GM18519 (cell line): Measurements from ENCODE around the gene RIMBP2.

Experiments used
- ATAC-seq: cut with Tn5 transposase; IDR thresholded peaks from one replicate; pipeline ENCODE4 v1.9.1; 2021; ENCODE audit warnings: mild to moderate bottlenecking, moderate library complexity; ENCODE audit not compliant: unreplicated experiment, low FRiP score

RIMBP2 gene

DNA sequence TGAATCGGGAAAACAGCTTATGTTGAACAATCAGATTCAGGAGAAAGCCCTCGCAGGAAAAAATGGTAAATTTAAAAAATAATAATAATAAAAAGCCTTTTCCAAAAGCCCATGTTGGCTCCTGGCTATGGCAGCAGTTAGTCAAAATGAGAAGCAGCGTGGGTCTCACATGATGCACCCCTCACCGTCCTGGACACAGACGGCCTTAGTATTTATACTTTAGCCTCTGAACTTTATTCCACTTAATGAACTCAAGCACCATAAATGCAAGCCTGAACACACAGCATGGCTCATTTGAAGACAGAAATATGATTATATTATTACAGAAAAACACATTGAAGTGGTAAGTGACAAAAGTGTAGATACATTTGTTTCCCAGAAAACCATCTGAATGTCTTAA, 160.9 kb downstream of the RIMBP2 start:
- ATAC-seq: no peak

DNA sequence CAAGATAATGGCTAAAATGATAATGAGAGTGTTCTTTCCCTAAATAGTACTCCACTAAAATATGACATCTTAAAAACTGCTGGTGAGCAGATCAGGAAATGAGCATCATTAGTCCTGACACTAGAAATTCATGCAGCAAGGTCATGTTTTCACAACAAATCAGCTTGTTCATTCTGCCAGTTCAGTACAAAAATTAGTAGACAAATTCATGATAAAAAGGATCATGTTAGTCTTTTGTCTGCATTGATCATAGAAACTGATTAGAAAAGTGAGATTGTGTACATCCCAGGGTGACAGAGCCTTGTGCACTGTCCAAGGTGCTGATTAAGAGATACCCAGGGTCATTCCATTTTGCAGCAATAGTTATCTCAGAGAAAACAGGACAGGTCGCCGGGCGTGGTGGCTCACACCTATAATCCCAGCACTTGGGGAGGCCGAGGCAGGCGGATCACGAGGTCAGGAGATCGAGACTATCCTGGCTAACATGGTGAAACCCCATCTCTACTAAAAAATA, 163.6 kb downstream of the RIMBP2 start:
- ATAC-seq: no peak

DNA sequence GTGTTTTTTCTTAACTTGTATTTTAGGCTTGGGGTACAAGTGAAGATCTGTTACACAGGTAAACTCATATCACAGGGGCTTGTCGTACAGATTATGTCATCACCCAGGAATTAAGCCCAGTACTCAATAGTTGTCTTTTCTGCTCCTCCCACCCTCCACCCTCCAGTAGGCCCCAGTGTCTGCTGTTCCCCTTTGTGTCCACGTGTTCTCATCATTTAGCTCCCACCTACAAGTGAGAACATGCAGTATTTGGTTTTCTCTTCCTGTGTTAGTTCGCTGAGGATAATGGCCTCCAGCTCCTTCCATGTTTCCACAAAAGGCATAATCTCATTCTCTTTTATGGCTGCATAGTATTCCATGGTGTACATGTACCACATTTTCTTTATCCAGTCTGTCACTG, 166.7 kb downstream of the RIMBP2 start:
- no peak for ATAC-seq

DNA sequence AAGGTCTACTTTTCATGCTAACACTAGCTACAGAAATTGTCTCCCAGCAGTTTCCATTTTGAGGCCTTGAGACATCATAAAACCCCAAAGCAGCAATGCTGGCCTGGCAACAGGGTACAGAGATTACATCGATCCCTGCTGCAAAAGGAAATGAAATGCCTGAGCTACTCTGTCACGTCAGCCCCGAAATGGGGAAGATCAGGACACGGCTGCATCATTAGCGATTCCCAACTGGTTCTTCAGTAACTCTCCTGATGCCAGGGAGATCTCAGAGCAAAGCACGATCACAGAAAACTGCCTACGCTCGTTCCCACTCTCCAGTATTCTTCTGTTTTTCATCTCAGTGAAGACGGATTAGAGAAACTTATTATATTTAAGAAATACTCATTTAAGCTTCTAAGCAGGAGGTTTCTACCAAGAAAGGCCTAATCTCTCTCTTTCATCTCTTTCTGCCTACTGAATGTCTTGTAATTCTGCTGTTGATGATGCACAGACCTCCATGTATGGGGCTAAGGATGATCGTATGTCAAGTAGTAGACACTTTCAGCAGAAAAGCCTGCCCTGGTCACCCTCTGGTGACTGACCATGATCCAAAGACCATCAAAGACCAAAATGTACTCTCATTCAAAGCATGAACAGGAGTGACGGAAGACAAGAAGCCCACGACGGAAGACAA, 168.5 kb downstream of the RIMBP2 start:
- no peak for ATAC-seq

DNA sequence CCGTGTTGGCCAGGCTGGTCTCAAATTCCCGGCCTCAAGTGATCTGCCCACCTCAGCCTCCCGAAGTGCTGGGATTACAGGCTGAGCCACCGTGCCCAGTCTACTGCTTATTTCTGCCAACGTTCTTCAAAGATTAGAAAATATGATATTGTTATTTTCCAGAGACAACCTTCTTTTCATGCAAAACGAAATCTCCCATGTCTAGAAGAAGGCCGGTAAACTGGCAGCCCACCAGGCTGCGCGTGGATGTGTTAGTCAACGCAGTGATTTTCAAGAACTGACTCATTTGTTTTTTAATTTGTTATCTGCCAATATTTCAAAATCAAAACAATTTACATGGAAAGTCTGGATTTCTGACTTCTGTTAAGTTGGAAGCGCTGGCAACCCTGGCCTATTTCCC, 169.6 kb downstream of the RIMBP2 start:
- no peak for ATAC-seq

DNA sequence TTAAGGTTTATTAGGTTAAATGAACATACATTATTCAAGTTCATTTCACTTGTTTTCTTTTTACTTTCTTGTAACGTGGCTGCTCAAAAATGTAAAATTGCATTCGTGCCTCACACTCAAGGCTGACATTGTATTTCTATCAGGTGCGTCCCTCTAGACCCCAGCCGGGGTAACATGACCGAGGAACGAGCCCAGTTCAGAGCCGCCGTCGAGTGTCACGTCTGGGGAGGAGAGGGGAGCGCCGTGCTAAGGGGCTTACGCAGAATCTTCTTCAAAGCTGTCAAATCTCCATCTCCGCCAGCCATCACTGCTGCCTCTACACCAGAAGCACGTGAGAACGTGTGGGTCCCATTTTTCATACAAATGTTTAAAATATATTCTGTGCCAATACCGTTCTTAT, 170.6 kb downstream of the RIMBP2 start:
- ATAC-seq: no peak

DNA sequence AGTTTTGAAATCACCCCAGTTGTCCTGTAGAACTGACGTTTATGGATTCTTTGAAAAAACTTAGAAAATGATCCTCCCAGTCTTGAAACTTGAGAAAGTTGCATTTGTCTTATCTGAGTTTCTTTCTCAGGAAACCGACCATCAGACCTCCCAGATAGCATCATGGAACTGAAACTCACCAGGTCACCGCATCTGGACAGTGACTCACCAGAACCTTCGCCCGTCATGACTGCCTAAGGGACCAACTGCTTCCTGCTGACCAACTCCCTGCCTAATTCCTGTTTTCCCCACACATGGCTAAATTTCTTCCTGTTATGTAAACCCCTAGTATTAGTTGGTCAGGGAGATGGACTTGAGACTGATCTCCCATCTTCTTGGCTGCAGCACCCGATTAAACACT, 175.7 kb downstream of the RIMBP2 start:
- no peak for ATAC-seq

DNA sequence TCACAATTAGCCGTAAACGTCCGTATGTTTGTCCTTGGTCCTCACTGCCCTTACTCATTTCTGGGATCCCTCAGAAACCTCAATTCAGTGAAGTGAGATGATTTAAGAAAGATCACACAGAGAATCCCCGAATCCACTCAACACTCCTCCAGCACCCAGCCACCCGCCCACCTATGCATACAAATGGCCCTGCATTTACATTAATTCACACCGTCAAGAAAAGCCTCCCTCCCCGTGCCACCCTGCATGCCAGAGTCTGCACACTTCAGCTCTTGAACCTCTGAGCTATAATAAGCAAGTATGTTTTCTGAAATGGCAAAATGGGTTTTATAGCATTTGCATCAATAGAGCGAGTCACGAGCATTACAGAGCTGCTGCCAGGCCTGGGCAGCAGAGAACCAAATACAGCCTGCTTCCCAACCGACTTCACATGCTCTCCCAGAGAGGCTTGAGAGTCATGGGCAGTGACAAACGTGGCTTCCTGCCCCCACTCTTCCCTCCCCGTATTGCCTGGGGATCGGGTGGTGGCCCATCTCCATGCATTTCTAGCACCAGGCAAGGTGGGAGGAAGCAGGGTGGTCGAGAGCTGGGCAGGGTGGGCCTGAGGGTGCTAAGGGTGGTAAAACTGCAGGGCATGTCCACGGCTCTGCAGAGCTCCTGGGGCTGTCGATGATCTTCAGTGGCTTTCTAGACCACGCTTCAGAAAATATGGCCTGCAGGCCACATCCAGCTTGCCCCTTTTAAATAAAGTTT, 177.6 kb downstream of the RIMBP2 start:
- no peak for ATAC-seq

DNA sequence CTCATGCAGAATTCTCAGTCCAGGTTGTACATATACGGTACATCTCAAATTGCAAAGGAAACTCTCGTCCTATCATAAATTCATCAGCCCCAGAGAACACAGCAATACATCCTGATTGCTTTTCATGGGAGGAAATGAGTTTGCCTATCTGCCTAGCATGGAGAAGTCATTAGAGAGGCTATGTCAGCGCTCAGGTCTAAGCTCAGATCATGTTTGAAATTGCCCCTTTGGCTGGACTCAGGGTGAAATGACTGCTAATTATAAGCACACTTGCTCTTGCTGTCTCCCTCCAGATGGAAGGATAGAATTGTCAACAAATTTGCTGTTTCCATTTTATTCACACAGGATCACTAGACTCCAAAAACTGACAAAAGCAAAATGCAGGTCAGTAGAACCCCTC, 178.4 kb downstream of the RIMBP2 start:
- no peak for ATAC-seq

DNA sequence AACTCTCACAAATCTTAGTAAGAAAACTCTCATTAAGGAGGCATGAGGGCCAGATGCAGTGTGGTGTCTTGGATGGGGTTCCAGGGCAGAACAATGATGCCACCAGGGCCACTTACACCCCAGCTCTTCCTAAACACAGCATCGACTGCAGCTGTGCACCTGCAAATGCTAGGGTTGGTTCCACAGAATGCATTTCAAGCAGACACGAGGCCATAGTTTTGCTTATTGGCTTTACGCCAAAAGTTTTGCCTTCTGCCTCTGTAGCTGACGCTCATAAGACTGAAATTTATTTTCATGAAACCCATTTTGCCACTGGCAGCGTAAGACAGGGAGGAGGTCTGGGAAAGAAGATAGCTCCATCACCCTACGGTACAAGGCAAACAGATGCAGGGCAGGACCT, 179.0 kb downstream of the RIMBP2 start:
- no peak for ATAC-seq

DNA sequence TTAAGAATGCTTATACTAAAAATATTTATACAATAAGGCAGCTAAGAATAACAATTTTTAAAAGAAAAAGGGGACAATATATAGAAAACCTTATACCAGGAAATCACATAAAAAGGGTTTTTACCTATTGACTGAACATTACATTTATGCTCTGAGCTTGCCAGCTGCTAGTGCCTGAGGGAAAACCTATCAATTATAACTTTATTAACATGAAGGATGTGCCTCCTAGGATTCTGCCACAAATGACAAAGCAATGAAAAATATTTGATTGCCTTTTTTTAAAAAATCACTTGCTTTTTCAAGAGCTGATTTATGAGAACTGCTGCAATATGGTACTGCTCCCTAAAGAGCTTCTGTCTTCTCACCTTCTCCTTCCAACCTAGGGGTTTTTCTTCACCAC, 185.7 kb downstream of the RIMBP2 start:
- ATAC-seq: no peak

DNA sequence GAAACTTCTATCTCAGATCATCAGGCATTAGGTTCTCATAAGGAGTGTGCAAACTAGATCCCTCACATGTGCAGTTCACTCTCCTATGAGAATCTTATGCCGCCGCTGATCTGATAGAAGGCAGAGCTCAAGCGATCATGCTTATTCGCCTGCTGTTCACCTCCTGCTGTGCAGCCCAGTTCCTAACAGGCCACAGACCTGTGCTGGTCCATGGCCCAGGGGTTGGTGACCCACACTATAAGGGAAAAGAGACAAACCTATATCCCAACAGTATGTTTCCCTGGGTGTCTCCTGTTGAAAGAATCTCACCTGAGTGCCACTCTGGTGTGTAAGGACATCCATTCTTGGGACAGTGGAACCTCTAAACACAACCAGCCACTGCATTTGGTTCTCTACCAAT, 186.3 kb downstream of the RIMBP2 start:
- no peak for ATAC-seq

DNA sequence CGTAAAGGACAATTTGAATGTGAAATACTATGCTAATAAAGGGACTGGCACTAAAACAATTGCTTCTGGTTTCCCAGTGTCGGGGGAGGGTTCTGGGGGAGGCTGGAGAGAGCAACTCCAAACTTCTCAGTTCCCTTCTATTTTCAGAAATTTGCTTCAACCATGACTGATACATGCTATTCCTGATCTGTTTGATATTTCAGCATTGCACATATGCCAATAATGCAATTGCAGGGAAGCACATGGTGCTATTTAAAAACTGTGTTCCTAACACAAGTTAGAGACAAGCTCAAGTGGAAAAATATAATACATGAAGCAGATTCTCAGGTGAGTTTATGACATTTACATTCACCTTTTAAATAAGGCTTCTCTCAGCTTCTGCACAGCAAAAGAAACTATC, 188.9 kb downstream of the RIMBP2 start:
- no peak for ATAC-seq

DNA sequence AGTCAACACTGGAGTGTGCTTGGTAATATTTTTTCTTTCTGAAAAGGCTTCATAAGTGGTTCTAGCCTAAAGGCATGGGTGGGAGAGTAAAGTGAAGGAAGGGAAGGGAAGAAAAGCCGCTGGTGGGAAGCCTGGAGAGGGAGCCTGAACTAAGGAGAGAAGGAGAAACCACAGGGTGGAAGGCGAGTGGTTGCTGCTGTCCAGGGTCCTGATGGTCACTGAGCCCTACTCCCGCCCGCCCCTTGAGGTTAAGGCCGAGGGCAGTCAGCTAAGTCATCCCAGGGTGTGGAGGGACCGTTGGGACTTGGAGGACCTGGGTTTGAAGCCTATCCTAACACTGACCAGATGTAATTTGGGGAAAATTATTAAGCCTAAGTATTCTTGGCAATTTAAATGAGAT, 189.3 kb downstream of the RIMBP2 start:
- no peak for ATAC-seq

DNA sequence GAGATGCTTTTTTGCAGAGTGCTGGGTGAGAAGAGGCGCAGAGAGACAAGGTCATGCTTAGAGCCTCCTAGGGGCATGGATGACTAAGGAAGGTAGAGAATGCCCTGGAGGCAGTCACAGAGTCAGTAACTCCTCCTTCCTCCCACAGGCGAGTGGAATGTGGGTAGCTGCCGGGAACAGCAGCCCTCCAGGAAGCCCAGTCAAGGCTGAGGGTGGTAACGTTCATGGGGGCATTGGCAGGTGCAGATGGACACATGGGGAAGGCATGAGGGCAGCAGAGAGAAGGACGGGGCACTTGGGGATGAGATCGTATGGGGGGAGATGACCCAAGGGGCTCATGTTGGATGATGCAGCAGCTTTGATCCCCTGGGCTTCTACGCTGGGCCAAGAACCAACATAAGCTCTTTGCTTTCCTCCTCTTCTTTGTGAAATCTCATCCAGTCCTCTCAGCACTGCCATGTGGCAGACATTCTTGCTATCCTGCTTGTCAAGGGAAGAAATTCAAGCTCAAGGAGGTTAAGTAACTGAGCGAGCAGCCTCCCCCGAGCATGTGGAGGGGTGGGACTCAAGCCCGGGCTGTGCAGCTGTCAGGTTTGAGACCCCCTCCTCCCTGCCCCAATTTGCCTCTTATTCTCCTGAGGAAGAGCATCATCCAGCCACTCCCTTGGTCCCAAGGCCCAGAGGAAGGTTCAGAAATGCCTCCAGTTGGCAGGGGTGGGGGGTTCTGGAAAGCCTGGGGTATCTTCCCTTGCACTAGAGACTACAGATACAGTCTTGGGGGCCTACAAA, 190.5 kb downstream of the RIMBP2 start:
- no peak for ATAC-seq

DNA sequence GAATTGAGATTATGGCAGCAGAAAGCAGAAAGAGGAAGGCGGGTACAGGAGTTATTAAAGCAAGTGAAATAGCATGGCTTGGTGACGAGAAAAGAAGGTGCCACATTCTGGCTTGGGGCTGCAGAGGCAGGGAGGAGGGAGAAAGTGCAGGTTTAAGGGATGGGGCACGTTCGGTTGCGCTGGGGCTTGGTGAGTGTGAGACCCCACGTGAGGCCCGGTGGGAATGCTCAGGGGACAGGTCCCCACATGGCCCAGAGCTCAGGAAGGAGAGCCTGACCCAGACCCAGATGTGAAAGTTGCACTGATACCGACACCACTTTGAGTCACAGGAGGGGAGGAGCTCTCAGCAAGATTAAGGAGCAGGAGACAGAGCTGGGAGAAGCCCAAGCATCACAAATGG, 191.3 kb downstream of the RIMBP2 start:
- no peak for ATAC-seq

DNA sequence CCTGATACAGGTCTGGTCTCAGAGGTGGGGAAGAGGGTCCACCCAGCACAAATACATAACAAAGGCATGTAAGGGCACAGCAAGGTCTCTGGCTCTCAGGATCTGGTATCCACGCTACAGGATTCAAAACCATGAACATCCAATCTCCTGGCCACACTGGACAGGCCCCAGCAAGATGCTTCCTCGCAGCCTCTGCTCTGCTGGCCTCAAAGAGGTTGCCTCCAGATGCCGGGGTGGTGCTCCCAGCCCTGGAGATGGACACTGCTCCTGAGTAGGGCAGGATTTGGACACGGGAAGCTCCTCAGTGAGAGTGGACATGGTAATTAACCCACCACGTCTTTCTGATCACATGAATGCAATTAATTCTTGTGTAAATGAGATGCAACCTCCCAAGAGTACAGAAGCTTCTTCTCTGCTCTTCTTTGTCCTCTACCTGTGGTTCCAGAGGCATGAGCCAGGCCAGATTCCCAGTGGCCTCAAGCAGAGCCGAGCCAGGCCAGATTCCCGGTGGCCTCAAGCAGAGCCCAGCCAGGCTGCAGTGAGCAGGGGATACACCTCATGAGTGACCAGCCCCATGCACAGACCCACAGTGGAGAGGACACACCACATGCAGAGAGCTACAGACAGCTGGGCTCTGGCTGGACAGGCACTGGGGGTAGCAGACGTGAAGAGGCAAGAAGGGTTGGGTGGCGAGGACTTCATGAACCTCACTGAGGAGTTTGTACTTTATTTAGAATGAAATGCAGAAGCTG, 192.1 kb downstream of the RIMBP2 start:
- no peak for ATAC-seq

DNA sequence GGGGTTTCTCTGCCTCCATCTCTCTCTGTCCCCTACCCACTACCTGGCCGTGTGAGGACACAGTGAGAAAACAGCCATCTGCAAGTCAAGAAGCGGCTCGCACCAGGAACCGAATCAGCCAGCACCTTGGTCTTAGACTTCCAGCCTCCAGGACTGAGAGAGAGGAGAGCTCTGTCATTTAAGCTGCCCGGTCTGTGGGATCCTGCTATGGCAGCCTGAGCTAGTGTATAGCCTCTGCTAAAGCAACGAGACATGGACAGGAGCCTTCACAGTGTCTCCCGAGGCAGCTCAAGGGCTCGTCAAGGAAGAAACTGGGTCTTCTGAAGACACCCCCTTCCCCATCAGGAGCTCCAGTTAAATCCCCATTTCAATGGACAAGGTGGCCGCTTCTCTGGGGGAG, 192.9 kb downstream of the RIMBP2 start:
- ATAC-seq: no peak

DNA sequence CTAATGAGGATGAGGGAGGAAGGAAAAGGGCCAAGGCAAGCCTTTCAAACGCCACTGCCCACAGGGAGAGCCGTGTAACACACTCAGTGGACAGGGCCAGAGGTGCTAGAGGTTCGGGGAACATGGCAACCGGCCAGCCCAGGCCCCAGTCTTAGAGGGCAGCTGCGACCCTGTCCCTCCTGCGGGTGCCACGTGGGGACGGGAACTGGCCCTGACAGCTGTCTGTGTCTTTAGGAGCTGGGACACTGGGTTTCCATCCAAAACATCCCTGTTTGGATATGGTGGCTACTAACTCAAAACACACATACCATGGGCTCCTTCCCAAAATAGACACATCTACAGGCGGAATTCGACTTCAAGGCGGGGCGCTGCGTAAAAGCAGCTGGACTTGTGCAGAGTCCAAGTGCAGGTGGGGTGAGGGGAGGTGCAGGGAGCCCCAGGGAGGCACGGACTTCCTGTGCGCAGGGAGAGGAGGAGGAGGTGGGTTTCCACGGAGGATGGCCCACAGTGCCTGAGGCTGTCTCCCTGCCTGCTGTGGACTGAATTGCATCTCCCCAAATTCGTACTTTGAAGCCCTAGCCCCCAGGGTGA, 193.8 kb downstream of the RIMBP2 start:
- no peak for ATAC-seq

DNA sequence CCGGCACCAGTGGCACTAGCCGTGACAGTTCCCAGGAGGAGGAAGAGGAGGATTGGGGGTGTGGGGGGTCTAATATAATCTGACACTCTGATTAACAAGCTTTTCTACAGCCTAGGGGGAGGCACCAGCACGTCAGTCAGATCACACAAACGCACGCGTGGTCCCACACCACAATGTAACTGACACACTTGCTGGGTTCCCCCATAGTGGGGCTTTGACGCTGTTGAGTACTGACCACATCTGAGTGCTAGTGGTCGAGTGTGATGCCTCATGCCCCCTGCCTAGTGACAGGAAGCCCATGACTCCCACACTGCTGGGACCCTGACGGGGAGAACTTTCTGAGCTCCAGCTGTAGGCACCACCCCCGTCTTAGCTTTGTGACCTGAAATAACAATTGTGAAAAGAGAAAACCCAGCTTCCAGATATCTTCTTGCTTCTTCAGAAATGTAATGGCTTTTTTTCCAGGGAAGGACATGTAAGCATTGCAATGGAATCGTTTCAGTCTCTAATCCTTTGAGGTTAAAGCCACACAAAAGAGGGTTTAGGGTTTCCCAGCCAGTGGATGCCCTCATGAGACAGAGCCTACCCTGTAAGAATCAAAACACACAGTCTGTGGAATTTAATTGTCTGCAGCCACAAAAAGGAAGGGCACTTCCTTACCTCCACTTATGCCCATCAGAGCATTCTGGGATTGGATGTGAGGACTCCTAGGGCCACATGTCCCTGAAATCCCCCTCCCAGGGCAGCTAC, 194.5 kb downstream of the RIMBP2 start:
- ATAC-seq: no peak
